ENCODE results near the gene ARCN1. TPM values are rescaled to one million over a fixed set of nuclear protein-coding genes. Genes with fewer than 3 reads are reported as not detected.
A peak's percentile ranks its signal among the peaks of the same experiment; 100 is the strongest.

The ARCN1 gene
- total RNA-seq, 4 donors from 2014 or later = 48.7 to 78.7 (median 65.4) TPM

DNA sequence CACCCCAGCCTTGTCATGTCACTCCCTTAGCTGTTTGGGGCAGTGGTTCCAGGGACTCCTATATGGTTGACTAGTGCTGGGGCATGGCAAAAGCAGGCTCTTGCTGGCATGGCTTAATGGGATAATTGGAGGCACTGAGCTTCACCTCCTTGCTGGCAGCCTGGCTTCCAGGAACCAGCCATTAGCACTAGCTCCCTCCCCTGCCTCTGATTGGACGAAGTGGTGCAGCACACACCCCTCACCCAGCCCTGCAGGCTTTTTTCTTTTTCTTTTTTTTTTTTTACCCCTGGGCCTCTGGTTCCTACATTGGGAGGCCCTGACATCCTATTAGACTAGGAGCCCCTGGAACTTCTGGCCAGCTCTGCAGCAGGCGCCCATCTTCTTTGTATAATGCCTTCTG is 53.8 kb downstream of the ARCN1 start:
- in situ Hi-C loops (cut with MboI; ENCODE audit: low sequenced_read_pairs in 4 of 4) = no loop called here
- Histone ChIP-seq H3K9me3 (no peaks in the 10 kb centered on the region), H3K27ac (no peak overlapping the region), H3K27me3 (no peaks in the 10 kb centered on the region), H3K4me1 (peaks cover 43 to 58% of the 10 kb centered on the region in 2 donors), H3K4me3 (no peak overlapping the region), H3K36me3 (peaks cover 0 to 22% of the 10 kb centered on the region in 2 donors)
- DNase-seq (no peak), ATAC-seq (no peak)
- TF ChIP-seq POLR2A (IDR thresholded peaks at IDR 0.05) = no peak
- TF ChIP-seq, protein P1, sequence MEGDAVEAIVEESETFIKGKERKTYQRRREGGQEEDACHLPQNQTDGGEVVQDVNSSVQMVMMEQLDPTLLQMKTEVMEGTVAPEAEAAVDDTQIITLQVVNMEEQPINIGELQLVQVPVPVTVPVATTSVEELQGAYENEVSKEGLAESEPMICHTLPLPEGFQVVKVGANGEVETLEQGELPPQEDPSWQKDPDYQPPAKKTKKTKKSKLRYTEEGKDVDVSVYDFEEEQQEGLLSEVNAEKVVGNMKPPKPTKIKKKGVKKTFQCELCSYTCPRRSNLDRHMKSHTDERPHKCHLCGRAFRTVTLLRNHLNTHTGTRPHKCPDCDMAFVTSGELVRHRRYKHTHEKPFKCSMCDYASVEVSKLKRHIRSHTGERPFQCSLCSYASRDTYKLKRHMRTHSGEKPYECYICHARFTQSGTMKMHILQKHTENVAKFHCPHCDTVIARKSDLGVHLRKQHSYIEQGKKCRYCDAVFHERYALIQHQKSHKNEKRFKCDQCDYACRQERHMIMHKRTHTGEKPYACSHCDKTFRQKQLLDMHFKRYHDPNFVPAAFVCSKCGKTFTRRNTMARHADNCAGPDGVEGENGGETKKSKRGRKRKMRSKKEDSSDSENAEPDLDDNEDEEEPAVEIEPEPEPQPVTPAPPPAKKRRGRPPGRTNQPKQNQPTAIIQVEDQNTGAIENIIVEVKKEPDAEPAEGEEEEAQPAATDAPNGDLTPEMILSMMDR (IDR thresholded peaks at IDR 0.05 in 4 of 5, conservative IDR thresholded peaks at IDR 0.05 in 1 of 5) = no peak
- intact Hi-C loops (cut with DNase I; ENCODE audit: low total_unique reads) = no loop called here

DNA sequence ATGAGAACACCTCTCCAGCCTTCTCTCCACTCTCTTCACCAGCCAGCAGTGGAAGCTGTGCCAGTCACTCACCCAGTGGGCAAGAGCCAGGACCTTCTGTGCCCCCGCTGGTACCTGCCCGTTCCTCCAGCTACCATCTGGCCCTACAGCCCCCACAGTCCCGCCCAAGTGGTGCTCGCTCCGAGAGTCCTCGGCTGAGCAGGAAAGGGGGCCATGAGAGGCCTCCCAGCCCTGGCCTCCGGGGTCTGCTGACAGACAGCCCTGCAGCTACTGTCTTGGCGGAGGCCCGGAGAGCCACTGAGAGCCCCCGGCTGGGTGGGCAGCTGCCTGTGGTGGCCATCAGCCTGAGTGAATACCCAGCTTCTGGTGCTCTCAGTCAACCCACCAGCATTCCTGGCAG is 55.4 kb downstream of the ARCN1 start:
- intact Hi-C loops (cut with DNase I; ENCODE audit: low total_unique reads) (no loop called here), in situ Hi-C loops (cut with MboI; ENCODE audit: low sequenced_read_pairs in 4 of 4) (no loop called here)
- H3K36me3 ChIP-seq = peaks cover 0 to 29% of the 10 kb centered on the region in 2 donors
- peak overlapping the region in 1 of 4 donors; percentile 70 for H3K27ac ChIP-seq
- H3K27me3 ChIP-seq = no peaks in the 10 kb centered on the region
- H3K4me1 ChIP-seq = peaks cover 32 to 42% of the 10 kb centered on the region in 2 donors
- H3K9me3 ChIP-seq = no peaks in the 10 kb centered on the region
- ATAC-seq = no peak
- no peak for DNase-seq
- no peak overlapping the region for H3K4me3 ChIP-seq
- TF ChIP-seq, protein P1 (IDR thresholded peaks at IDR 0.05 in 4 of 5, conservative IDR thresholded peaks at IDR 0.05 in 1 of 5) = no peak
- TF ChIP-seq POLR2A (IDR thresholded peaks at IDR 0.05) = no peak

DNA sequence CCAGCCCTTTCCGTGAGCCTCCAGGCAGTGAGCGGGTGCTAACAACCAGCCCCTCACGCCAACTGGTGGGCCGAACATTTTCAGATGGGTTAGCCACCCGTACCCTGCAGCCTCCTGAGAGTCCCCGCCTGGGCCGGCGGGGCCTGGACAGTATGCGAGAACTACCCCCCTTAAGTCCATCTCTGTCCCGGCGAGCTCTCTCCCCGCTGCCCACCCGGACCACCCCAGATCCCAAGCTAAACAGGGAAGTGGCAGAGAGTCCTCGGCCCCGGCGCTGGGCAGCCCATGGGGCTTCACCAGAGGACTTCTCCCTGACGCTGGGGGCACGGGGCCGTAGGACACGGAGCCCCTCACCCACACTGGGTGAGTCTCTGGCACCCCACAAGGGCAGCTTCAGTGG is 55.8 kb downstream of the ARCN1 start:
- no peaks in the 10 kb centered on the region for H3K9me3 ChIP-seq
- H3K27ac ChIP-seq = peak overlapping the region; percentile 8 to 70 (median 38)
- DNase-seq (no peak), ATAC-seq (no peak)
- in situ Hi-C loops (cut with MboI; ENCODE audit: low sequenced_read_pairs in 4 of 4) (no loop called here), intact Hi-C loops (cut with DNase I; ENCODE audit: low total_unique reads) (no loop called here)
- TF ChIP-seq, protein P1 (IDR thresholded peaks at IDR 0.05 in 4 of 5, conservative IDR thresholded peaks at IDR 0.05 in 1 of 5) = no peak
- TF ChIP-seq POLR2A (IDR thresholded peaks at IDR 0.05) = no peak
- H3K4me1 ChIP-seq = peaks cover 27 to 42% of the 10 kb centered on the region in 2 donors
- H3K36me3 ChIP-seq = peaks cover 0 to 29% of the 10 kb centered on the region in 2 donors
- H3K4me3 ChIP-seq = no peak overlapping the region
- H3K27me3 ChIP-seq = no peaks in the 10 kb centered on the region

DNA sequence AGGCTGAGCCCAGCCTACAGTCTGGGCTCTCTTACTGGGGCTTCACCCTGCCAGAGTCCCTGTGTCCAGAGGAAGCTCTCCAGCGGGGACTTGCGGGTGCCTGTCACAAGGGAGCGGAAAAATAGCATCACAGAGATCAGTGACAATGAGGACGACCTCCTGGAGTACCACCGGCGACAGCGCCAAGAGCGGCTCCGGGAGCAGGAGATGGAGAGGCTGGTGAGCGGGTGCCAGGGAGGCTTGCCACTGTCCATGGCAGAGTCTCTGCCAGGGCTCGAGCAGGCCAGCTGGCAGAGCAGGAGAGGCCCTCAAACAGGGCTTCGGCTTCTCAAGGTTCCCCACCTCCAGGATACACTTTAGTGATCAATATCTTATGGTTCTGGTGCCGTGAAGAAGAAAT is 56.2 kb downstream of the ARCN1 start:
- H3K4me1 ChIP-seq = peaks cover 23 to 42% of the 10 kb centered on the region in 2 donors
- no peaks in the 10 kb centered on the region for H3K27me3 ChIP-seq
- DNase-seq (no peak), ATAC-seq (peak; percentile 47 to 50)
- peak overlapping the region; percentile 8 to 70 (median 38) for H3K27ac ChIP-seq
- H3K9me3 ChIP-seq = no peaks in the 10 kb centered on the region
- no peak overlapping the region for H3K4me3 ChIP-seq
- H3K36me3 ChIP-seq = peaks cover 0 to 29% of the 10 kb centered on the region in 2 donors
- intact Hi-C loops (cut with DNase I; ENCODE audit: low total_unique reads) (no loop called here), in situ Hi-C loops (cut with MboI; ENCODE audit: low sequenced_read_pairs in 4 of 4) (no loop called here)
- TF ChIP-seq, protein P1 (IDR thresholded peaks at IDR 0.05 in 4 of 5, conservative IDR thresholded peaks at IDR 0.05 in 1 of 5) = no peak
- TF ChIP-seq POLR2A (IDR thresholded peaks at IDR 0.05) = no peak
